Measurements from ENCODE around the gene TMEM63C.
"Not testable (repeated sequence)": the region's sequence is repeated elsewhere in the genome, so short reads cannot be mapped to it uniquely, and the experiment has no call there.

The TMEM63C gene

GRCh38 chr14:77272261-77272660, 90.7 kb downstream of the TMEM63C start:
- no peak for DNase-seq (ENCODE audit: extremely low read depth in 1 of 2, low read depth in 1 of 2)

GRCh38 chr14:77273796-77274195, 92.2 kb downstream of the TMEM63C start:
- no peak for DNase-seq (ENCODE audit: extremely low read depth in 1 of 2, low read depth in 1 of 2)

- DNase-seq (ENCODE audit: extremely low read depth in 1 of 2, low read depth in 1 of 2), result no peak
Measured at GRCh38 chr14:77275041-77275580, 93.5 kb downstream of the TMEM63C start.

- DNase-seq (ENCODE audit: extremely low read depth in 1 of 2, low read depth in 1 of 2), result no peak
Measured at GRCh38 chr14:77275601-77276017, 94.0 kb downstream of the TMEM63C start.

GRCh38 chr14:77276295-77276935, 94.8 kb downstream of the TMEM63C start:
- no peak for DNase-seq (ENCODE audit: extremely low read depth in 1 of 2, low read depth in 1 of 2)

GRCh38 chr14:77276959-77277358, 95.4 kb downstream of the TMEM63C start:
- DNase-seq (ENCODE audit: extremely low read depth in 1 of 2, low read depth in 1 of 2), result no peak

GRCh38 chr14:77278461-77279230, 97.0 kb downstream of the TMEM63C start:
- DNase-seq (ENCODE audit: extremely low read depth in 1 of 2, low read depth in 1 of 2), result no peak

- DNase-seq (ENCODE audit: extremely low read depth in 1 of 2, low read depth in 1 of 2), result no peak
Measured at GRCh38 chr14:77279719-77280118, 98.1 kb downstream of the TMEM63C start.

GRCh38 chr14:77280921-77281320, 99.3 kb downstream of the TMEM63C start:
- not testable (repeated sequence) for DNase-seq (ENCODE audit: extremely low read depth in 1 of 2, low read depth in 1 of 2)

GRCh38 chr14:77281852-77282410, 100.3 kb downstream of the TMEM63C start:
- no peak for DNase-seq (ENCODE audit: extremely low read depth in 1 of 2, low read depth in 1 of 2)

GRCh38 chr14:77284066-77284465, 102.5 kb downstream of the TMEM63C start:
- no peak for DNase-seq (ENCODE audit: extremely low read depth in 1 of 2, low read depth in 1 of 2)

- DNase-seq (ENCODE audit: extremely low read depth in 1 of 2, low read depth in 1 of 2), result no peak
Measured at GRCh38 chr14:77284466-77284865, 102.9 kb downstream of the TMEM63C start.

GRCh38 chr14:77286576-77286975, 105.0 kb downstream of the TMEM63C start:
- no peak for DNase-seq (ENCODE audit: extremely low read depth in 1 of 2, low read depth in 1 of 2)

- DNase-seq (ENCODE audit: extremely low read depth in 1 of 2, low read depth in 1 of 2), result no peak
Measured at GRCh38 chr14:77290705-77291104, 109.1 kb downstream of the TMEM63C start.

GRCh38 chr14:77296155-77296554, 114.6 kb downstream of the TMEM63C start:
- no peak for DNase-seq (ENCODE audit: extremely low read depth in 1 of 2, low read depth in 1 of 2)

GRCh38 chr14:77296906-77297305, 115.3 kb downstream of the TMEM63C start:
- DNase-seq (ENCODE audit: extremely low read depth in 1 of 2, low read depth in 1 of 2), result no peak

GRCh38 chr14:77299771-77300170, 118.2 kb downstream of the TMEM63C start:
- no peak for DNase-seq (ENCODE audit: extremely low read depth in 1 of 2, low read depth in 1 of 2)

- no peak for DNase-seq (ENCODE audit: extremely low read depth in 1 of 2, low read depth in 1 of 2)
Measured at GRCh38 chr14:77301103-77301502, 119.5 kb downstream of the TMEM63C start.

GRCh38 chr14:77302926-77303325, 121.3 kb downstream of the TMEM63C start:
- DNase-seq (ENCODE audit: extremely low read depth in 1 of 2, low read depth in 1 of 2), result no peak

- no peak for DNase-seq (ENCODE audit: extremely low read depth in 1 of 2, low read depth in 1 of 2)
Measured at GRCh38 chr14:77303417-77304156, 122.0 kb downstream of the TMEM63C start.

GRCh38 chr14:77305696-77306095, 124.1 kb downstream of the TMEM63C start:
- DNase-seq (ENCODE audit: extremely low read depth in 1 of 2, low read depth in 1 of 2), result no peak
